HPDE6-E6E7 (cell line): ENCODE data around the gene ABCA2.

ENCODE experiments used
- DNase-seq: peaks from one replicate; pipeline ENCODE4 v3.0.0; 2011; ENCODE audit warnings: missing footprints; ENCODE audit errors: extremely low spot score

Gene ABCA2

GRCh38 chr9:136964171-136964689, 63.8 kb downstream of the ABCA2 start:
- DNase-seq: no peak

GRCh38 chr9:136963751-136964150, 64.3 kb downstream of the ABCA2 start:
- no peak for DNase-seq

DNA sequence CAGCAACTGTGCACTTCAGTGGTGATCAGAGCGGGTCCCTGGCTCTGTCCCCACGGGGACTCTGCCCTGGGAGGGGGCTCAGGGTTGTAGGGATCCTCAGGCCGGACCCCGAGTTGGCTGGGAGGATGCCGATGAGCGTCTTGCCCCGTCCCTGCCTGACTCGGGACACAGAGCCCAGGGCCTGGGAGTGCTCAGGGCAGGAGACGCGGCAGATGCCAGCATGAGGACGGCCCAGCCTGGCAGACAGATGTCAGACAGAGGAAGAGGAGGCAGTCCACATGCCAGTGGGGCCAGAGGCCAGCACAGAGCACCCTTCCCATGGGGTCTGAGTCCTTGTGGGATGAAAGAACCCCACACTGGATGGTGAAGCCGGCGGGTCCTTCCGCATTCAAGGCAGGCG, 64.7 kb downstream of the ABCA2 start:
- no peak for DNase-seq

- no peak for DNase-seq
Measured at GRCh38 chr9:136962701-136963248, 65.3 kb downstream of the ABCA2 start.

DNA sequence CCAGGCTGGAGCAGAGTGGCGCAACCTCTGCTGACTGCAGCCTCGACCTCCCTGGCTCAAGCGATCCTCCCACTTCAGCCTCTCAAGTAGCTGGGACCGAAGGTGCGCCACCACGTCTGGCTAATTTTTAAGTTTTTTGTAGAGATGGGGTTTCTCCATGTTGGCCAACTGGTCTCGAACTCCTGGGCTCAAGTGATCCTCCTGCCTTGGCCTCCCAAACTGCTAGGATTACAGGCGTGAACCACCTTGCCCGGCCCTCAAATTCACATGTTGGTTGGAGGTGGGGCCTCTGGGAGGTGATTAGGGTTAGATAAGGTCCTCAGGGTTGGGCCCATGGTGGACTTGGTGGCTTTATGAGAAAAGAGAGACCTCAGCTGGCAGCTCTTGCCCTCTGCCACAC, 65.9 kb downstream of the ABCA2 start:
- DNase-seq: no peak

DNA sequence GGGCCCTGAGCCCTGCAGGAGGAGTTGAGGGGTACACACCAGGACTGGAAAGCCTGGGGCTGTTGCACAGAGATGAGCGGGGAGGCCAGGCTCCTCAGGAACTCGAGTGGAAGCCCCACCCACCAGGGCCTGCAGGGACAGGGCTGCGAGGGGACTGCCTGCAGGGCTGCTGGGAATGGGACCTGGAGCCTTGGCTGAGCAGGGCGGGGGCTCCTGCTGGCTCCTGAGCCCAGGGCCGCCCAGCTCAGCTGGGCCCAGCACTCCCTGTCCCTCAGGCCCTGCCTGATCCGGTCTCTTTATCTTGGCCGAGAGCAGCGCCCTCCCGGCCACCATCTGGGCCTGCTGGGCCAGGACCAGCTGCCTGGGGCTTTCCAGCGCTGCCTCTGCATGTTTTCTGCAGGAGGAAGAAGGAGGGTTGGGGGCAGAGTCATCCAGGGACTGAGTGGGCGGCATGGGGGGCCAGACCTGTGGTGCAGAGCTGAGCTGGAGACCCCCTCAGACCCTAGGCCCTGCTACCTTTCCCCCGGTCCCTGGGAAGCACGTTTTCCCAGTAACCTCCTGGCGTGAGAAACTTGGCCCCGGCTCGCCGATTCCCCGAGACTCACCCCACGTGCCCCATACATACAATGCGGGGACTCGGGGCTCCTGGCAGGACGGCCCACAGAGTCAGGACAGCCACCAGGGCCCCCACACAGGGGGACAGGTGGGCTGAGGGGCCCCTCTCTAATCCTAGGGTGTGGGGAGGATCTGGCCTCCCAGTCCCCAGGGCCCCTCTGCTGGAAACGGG, 66.6 kb downstream of the ABCA2 start:
- DNase-seq: no peak

GRCh38 chr9:136960938-136961275, 67.1 kb downstream of the ABCA2 start:
- DNase-seq: no peak

- DNase-seq: no peak
Measured at GRCh38 chr9:136960212-136960937, 67.7 kb downstream of the ABCA2 start.

DNA sequence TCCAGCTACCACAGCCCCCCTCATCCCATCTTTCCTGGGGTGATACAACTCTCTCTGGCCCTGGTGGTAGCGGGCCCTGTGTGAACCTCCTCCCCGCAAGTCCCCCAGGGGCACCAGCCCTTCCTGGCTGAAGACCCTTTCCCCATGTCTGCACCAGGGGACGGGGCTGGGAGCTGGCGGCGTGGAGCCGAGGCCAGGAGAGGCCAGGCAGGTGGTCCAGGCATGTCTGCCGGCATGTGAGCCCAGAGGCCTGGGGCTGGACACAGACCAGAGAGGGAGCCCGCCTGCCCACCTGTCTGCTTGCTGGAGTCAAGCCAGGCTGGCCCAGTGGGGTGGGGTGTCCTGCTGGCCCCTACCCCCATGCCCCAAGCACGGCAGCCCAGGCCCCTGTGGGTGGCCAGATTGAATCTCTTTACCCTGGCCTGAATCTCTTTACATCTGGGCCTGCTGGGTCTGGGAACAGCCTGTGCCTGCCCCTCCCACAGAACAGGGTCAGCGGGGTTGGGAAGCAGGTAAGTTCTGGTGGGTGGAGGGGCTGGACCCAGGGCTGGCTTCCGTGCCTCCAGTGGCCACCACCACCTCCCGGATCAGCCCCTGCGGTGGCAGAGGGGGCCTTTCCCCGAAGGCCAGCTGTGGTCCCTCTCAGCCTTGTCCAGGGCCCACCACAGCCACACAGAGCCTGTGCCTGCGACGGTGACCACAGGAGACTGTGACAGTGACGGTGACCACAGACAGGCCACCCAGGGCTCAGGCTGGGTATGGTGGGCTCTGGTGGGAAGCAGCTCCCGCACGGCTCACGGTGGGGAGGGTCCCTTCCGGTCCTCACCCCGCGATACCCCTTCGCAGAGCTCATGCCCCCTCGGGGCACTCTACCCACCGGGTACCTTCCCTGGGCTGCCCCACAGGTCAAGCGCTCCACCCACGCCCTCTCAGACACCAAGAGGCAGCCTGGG, 68.9 kb downstream of the ABCA2 start:
- no peak for DNase-seq

GRCh38 chr9:136958473-136958872, 69.6 kb downstream of the ABCA2 start:
- no peak for DNase-seq

DNA sequence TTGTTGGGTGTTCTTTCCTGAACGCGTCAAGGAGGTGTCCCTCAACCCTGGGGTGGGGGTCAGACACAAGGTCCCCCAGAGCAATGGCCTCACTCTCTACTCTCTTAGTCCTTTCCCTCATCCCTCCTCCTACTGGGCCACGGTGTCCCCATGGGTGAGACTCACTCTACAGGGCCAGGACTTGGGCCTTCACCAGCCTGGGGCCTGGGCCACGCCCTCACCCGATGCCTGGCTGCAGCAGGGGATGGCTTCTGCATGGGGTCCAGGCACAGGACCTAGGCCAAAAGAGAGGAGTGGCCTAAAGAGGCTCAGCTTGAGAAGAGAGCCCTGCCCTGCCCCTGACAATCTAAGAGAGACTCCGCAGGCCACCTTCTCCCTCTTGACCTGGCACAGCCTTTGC, 70.1 kb downstream of the ABCA2 start:
- DNase-seq: no peak

DNA sequence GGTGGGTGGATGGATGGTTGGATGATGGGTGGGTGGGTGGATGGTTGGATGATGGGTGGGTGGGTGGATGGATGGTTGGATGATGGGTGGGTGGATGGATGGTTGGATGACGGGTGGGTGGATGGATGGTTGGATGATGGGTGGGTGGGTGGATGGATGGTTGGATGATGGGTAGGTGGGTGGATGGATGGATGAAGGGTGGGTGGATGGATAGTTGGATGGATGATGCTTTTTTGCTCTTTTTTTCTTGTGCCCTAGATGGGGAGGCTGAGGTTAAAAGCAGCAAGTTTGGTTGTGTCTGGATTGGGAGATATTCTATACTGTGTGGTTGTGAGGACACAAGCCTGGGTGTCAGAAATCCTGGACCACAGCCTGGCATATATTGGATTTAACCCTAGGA, 70.6 kb downstream of the ABCA2 start:
- no peak for DNase-seq
